GM12892 (cell line): Measurements from ENCODE around the gene SOX18.

Source experiments
- POLR2A ChIP-seq: IDR thresholded peaks from 2 replicates; pipeline ENCODE4 v1.6.1; 2011; ENCODE audit warnings: low read depth, low read length, control low read depth
- POLR2AphosphoS5 ChIP-seq: IDR thresholded peaks from 2 replicates; pipeline ENCODE4 v1.6.1; 2011; ENCODE audit warnings: low read depth, low read length, control low read depth

GRCh38 chr20:64075556-64075955 is 26.1 kb upstream of the SOX18 start:
- TF ChIP-seq POLR2A (no peak), POLR2AphosphoS5 (no peak)
